Cardiac septum (tissue), 1 donor: ENCODE measurements around the gene CCDC6. TPM values are rescaled to one million over a fixed set of nuclear protein-coding genes. Genes with fewer than 3 reads are reported as not detected.

Experiments used
- DNase-seq: peaks from one replicate; pipeline ENCODE4 v3.0.0-alpha.2; 2020; ENCODE audit warnings: low spot score
- intact Hi-C: fragments of 100-400 bp; cut with DNase I; formaldehyde crosslinking; loops from one replicate; pipeline ENCODE4 v1.14.0; 2022
- total RNA-seq: library from RNA; stranded (reverse); fragmentation: NEBNext Ultra II Directional; extraction: Animal tissue kit (Norgen Biotek cat#: 25700); gene quantifications from one replicate; pipeline ENCODE4 v1.2.1, GENCODE V29; 2021
- donor health status: DM: no; HTN: no; CAD: no.

The CCDC6 gene
- total RNA-seq, 1 donor from 2014 or later: 20.0 TPM

- DNase-seq: no peak
- intact Hi-C loops: loop anchor here (2.0 to 5.0 kb wide), 4 partner anchors 43 to 281 kb away; no protein-coding TSS in a partner anchor
Observed at GRCh38 chr10:59907918-59908807, 1.8 kb upstream of the CCDC6 start.

- intact Hi-C loops: loop anchor here (2.0 to 5.0 kb wide), 4 partner anchors 43 to 280 kb away; no protein-coding TSS in a partner anchor
- no peak for DNase-seq
Observed at GRCh38 chr10:59907537-59907917, 1.2 kb upstream of the CCDC6 start.

- DNase-seq: no peak
- intact Hi-C loops: loop anchor here (2.0 to 5.0 kb wide), 4 partner anchors 41 to 279 kb away; no protein-coding TSS in a partner anchor
Observed at GRCh38 chr10:59905731-59906416, 482 bp downstream of the CCDC6 start.

GRCh38 chr10:59905066-59905730, 1.2 kb downstream of the CCDC6 start:
- intact Hi-C loops: loop anchor here (5.0 kb wide), 3 partner anchors 98 to 278 kb away; no protein-coding TSS in a partner anchor
- DNase-seq: no peak

GRCh38 chr10:59904426-59905065, 1.8 kb downstream of the CCDC6 start:
- no peak for DNase-seq
- intact Hi-C loops: loop anchor here (5.0 kb wide), 3 partner anchors 97 to 277 kb away; no protein-coding TSS in a partner anchor

GRCh38 chr10:59903871-59904270, 2.5 kb downstream of the CCDC6 start:
- intact Hi-C loops: no loop called here
- no peak for DNase-seq

GRCh38 chr10:59902016-59902415, 4.3 kb downstream of the CCDC6 start:
- intact Hi-C loops: no loop called here
- DNase-seq: no peak

- intact Hi-C loops: no loop called here
- DNase-seq: no peak
Observed at GRCh38 chr10:59901470-59901869, 4.9 kb downstream of the CCDC6 start.

GRCh38 chr10:59900048-59900727, 6.2 kb downstream of the CCDC6 start:
- intact Hi-C loops: no loop called here
- no peak for DNase-seq

- no peak for DNase-seq
- intact Hi-C loops: no loop called here
Observed at GRCh38 chr10:59898125-59898835, 8.1 kb downstream of the CCDC6 start.

- intact Hi-C loops: no loop called here
- no peak for DNase-seq
Observed at GRCh38 chr10:59896191-59896590, 10.2 kb downstream of the CCDC6 start.

GRCh38 chr10:59895629-59896116, 10.7 kb downstream of the CCDC6 start:
- DNase-seq: no peak
- intact Hi-C loops: no loop called here

- intact Hi-C loops: no loop called here
- DNase-seq: no peak
Observed at GRCh38 chr10:59894114-59894513, 12.2 kb downstream of the CCDC6 start.

- intact Hi-C loops: no loop called here
Observed at GRCh38 chr10:59892697-59893096, 13.7 kb downstream of the CCDC6 start.

GRCh38 chr10:59891936-59892335, 14.4 kb downstream of the CCDC6 start:
- intact Hi-C loops: no loop called here
- no peak for DNase-seq

More at GRCh38 chr10:59892697-59893096, 13.7 kb downstream of the CCDC6 start:
- no peak for DNase-seq

- no peak for DNase-seq
- intact Hi-C loops: no loop called here
Observed at GRCh38 chr10:59891349-59891748, 15.0 kb downstream of the CCDC6 start.

GRCh38 chr10:59888781-59889435, 17.4 kb downstream of the CCDC6 start:
- intact Hi-C loops: no loop called here

More at GRCh38 chr10:59888781-59889435, 17.4 kb downstream of the CCDC6 start:
- no peak for DNase-seq
